ENCODE results near the gene STIM1. TPM values are rescaled to one million over a fixed set of nuclear protein-coding genes. Genes with fewer than 3 reads are reported as not detected.
A peak's percentile ranks its signal among the peaks of the same experiment; 100 is the strongest.
"Not testable (repeated sequence)": the region's sequence is repeated elsewhere in the genome, so short reads cannot be mapped to it uniquely, and the experiment has no call there.

Gene STIM1
- 25.2 TPM for polyA plus RNA-seq (2012; ENCODE audit: missing spikeins)

- FAIRE-seq (peak; percentile 99), DNase-seq (ENCODE audit: insufficient read length) (peak; percentile 82)
- no peak for TF ChIP-seq POLR2AphosphoS5 (IDR thresholded peaks at IDR 0.05; ENCODE audit: low read depth, low read length)
- no peak for TF ChIP-seq POLR2A (IDR thresholded peaks at IDR 0.05; ENCODE audit: low read depth, low read length)
- TF ChIP-seq TAF1 (IDR thresholded peaks at IDR 0.05; ENCODE audit: borderline replicate concordance, low read depth, low read length) = no peak
Measured at GRCh38 chr11:3854977-3855807, at the start of gene STIM1. Gene STIM1, plus strand, starts transcription at chr11:3855664. Its CDS starts 607 bp downstream, at chr11:3856271.

GRCh38 chr11:3807909-3808860, 47.3 kb upstream of the STIM1 start, which contains the start of gene PGAP2:
Gene PGAP2, plus strand, starts transcription at chr11:3808560. Its CDS starts 2,700 bp downstream, at chr11:3811260.
- TF ChIP-seq POLR2A (IDR thresholded peaks at IDR 0.05; ENCODE audit: low read depth, low read length) (no peak), TAF1 (IDR thresholded peaks at IDR 0.05; ENCODE audit: borderline replicate concordance, low read depth, low read length) (0 out of 2 replicates have a peak, but pooled peaks have one; percentile 14), POLR2AphosphoS5 (IDR thresholded peaks at IDR 0.05; ENCODE audit: low read depth, low read length) (no peak)
- DNase-seq (ENCODE audit: insufficient read length) = peak; percentile 82
- peak; percentile 91 for FAIRE-seq

- TF ChIP-seq TAF1 (IDR thresholded peaks at IDR 0.05; ENCODE audit: borderline replicate concordance, low read depth, low read length) = no peak
- TF ChIP-seq POLR2AphosphoS5 (IDR thresholded peaks at IDR 0.05; ENCODE audit: low read depth, low read length) = no peak
- TF ChIP-seq POLR2A (IDR thresholded peaks at IDR 0.05; ENCODE audit: low read depth, low read length) = no peak
- DNase-seq (ENCODE audit: insufficient read length) (peak; percentile 59), FAIRE-seq (peak; percentile 90)
Measured at GRCh38 chr11:3808861-3809623, 46.4 kb upstream of the STIM1 start.

GRCh38 chr11:3809624-3809928, 45.9 kb upstream of the STIM1 start:
- DNase-seq (ENCODE audit: insufficient read length) (no peak), FAIRE-seq (no peak)
- TF ChIP-seq POLR2A (IDR thresholded peaks at IDR 0.05; ENCODE audit: low read depth, low read length) (no peak), POLR2AphosphoS5 (IDR thresholded peaks at IDR 0.05; ENCODE audit: low read depth, low read length) (no peak), TAF1 (IDR thresholded peaks at IDR 0.05; ENCODE audit: borderline replicate concordance, low read depth, low read length) (no peak)

- FAIRE-seq = no peak
- TF ChIP-seq POLR2A (IDR thresholded peaks at IDR 0.05; ENCODE audit: low read depth, low read length) = no peak
- no peak for TF ChIP-seq POLR2AphosphoS5 (IDR thresholded peaks at IDR 0.05; ENCODE audit: low read depth, low read length)
- no peak for TF ChIP-seq TAF1 (IDR thresholded peaks at IDR 0.05; ENCODE audit: borderline replicate concordance, low read depth, low read length)
Measured at GRCh38 chr11:3810446-3810845, 45.0 kb upstream of the STIM1 start.

GRCh38 chr11:3810951-3811350, 44.5 kb upstream of the STIM1 start:
- no peak for FAIRE-seq
- DNase-seq (ENCODE audit: insufficient read length) = no peak

More at GRCh38 chr11:3810446-3810845, 45.0 kb upstream of the STIM1 start:
- no peak for DNase-seq (ENCODE audit: insufficient read length)

GRCh38 chr11:3814832-3815231, 40.6 kb upstream of the STIM1 start:
- not testable (repeated sequence) for FAIRE-seq; DNase-seq (ENCODE audit: insufficient read length)

More at GRCh38 chr11:3810951-3811350, 44.5 kb upstream of the STIM1 start:
- no peak for TF ChIP-seq POLR2A (IDR thresholded peaks at IDR 0.05; ENCODE audit: low read depth, low read length)
- TF ChIP-seq TAF1 (IDR thresholded peaks at IDR 0.05; ENCODE audit: borderline replicate concordance, low read depth, low read length) = no peak
- TF ChIP-seq POLR2AphosphoS5 (IDR thresholded peaks at IDR 0.05; ENCODE audit: low read depth, low read length) = no peak

- TF ChIP-seq TAF1 (IDR thresholded peaks at IDR 0.05; ENCODE audit: borderline replicate concordance, low read depth, low read length) (no peak), POLR2A (IDR thresholded peaks at IDR 0.05; ENCODE audit: low read depth, low read length) (no peak)
- DNase-seq (ENCODE audit: insufficient read length) (no peak), FAIRE-seq (no peak)
Measured at GRCh38 chr11:3815845-3816244, 39.6 kb upstream of the STIM1 start.

GRCh38 chr11:3816673-3817072, 38.8 kb upstream of the STIM1 start:
- FAIRE-seq (no peak), DNase-seq (ENCODE audit: insufficient read length) (no peak)
- TF ChIP-seq POLR2AphosphoS5 (IDR thresholded peaks at IDR 0.05; ENCODE audit: low read depth, low read length) = no peak
- no peak for TF ChIP-seq TAF1 (IDR thresholded peaks at IDR 0.05; ENCODE audit: borderline replicate concordance, low read depth, low read length)
- no peak for TF ChIP-seq POLR2A (IDR thresholded peaks at IDR 0.05; ENCODE audit: low read depth, low read length)

- no peak for DNase-seq (ENCODE audit: insufficient read length)
- FAIRE-seq = no peak
- TF ChIP-seq TAF1 (IDR thresholded peaks at IDR 0.05; ENCODE audit: borderline replicate concordance, low read depth, low read length) (no peak), POLR2A (IDR thresholded peaks at IDR 0.05; ENCODE audit: low read depth, low read length) (no peak), POLR2AphosphoS5 (IDR thresholded peaks at IDR 0.05; ENCODE audit: low read depth, low read length) (no peak)
Measured at GRCh38 chr11:3817181-3817800, 38.2 kb upstream of the STIM1 start.

All from GM12892 (cell line).